Bronchial epithelial cell (primary cell): ENCODE data around the gene NCF2. TPM values are rescaled to one million over a fixed set of nuclear protein-coding genes. Genes with fewer than 3 reads are reported as not detected.

Source experiments
- DNase-seq: peaks from one replicate; pipeline ENCODE4 v3.0.0-alpha.2; 2010; ENCODE audit warnings: low read depth
- FAIRE-seq: peaks from 2 replicates; lab custom pipeline; 2011; peaks lifted over from hg19 to GRCh38; lab: Jason Lieb, UNC
- H3K27me3 ChIP-seq: 2 replicates; pipeline ENCODE4 v1.5.1; 2011; ENCODE audit warnings: low read length; ENCODE audit not compliant: control insufficient read depth, insufficient read depth
- H3K36me3 ChIP-seq: 2 replicates; pipeline ENCODE4 v1.5.1; 2011; ENCODE audit warnings: low read length; ENCODE audit not compliant: control insufficient read depth, insufficient read depth
- H3K4me3 ChIP-seq: 2 replicates; pipeline ENCODE4 v1.5.1; 2011; ENCODE audit warnings: mild to moderate bottlenecking, low read depth, low read length, control low read depth
- CTCF ChIP-seq: IDR thresholded peaks from 2 replicates; pipeline ENCODE4 v1.5.1; 2011; ENCODE audit warnings: mild to moderate bottlenecking, moderate library complexity, low read length, control low read depth, inconsistent platforms; ENCODE audit not compliant: insufficient read depth, severe bottlenecking
- total RNA-seq: library from RNA; depleted of rRNA; stranded (reverse); fragments of >200 nt; gene quantifications from 2 replicates; pipeline ENCODE4 v1.2.1, GENCODE V29; 2014

Gene NCF2
- total RNA-seq, 1 donor from 2014 or later, result 96.4 TPM

DNA sequence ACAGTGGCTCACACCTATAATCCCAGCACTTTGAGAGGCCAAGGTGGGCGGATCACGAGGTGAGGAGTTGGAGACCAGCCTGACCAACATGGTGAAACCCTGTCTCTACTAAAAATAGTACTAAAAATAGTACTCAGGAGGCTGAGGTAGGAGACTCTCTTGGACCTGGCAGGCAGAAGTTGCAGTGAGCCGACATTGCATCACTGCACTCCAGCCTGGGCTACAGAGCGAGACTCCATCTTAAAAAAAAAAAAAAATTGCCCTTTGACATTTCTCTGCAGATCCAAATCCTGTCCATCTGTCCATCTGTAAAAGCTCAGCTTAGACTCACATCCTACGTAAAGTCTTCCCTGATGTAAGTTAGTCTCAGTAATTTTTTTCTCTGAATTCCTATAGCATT is 6.2 kb upstream of the NCF2 start:
- TF ChIP-seq CTCF, result no peak
- H3K4me3 ChIP-seq, result no peak overlapping the region
- DNase-seq (no peak), FAIRE-seq (no peak)
- no peaks in the 10 kb centered on the region for H3K36me3 ChIP-seq
- no peaks in the 10 kb centered on the region for H3K27me3 ChIP-seq

DNA sequence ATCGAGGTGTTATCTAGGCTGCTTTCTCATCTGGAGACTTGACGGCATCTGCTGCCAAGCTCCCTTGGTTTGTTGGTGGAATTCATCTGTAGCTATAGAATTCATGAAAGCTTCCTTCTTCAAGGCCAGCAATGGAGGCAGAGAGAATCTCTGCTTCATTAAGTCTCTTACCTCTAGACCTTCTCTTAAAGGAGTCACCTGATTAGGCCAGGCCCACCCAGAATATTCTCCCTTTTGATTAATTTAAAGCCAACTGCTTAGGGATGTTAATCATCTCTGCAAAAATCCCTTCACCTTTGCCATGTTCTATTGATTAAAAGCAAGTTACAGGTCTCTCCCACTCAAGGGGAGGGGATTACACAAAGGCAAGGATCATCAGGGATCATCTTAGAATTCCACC is 5.3 kb upstream of the NCF2 start:
- Histone ChIP-seq H3K36me3 (no peaks in the 10 kb centered on the region), H3K27me3 (no peaks in the 10 kb centered on the region), H3K4me3 (no peak overlapping the region)
- DNase-seq (no peak), FAIRE-seq (no peak)
- no peak for TF ChIP-seq CTCF

DNA sequence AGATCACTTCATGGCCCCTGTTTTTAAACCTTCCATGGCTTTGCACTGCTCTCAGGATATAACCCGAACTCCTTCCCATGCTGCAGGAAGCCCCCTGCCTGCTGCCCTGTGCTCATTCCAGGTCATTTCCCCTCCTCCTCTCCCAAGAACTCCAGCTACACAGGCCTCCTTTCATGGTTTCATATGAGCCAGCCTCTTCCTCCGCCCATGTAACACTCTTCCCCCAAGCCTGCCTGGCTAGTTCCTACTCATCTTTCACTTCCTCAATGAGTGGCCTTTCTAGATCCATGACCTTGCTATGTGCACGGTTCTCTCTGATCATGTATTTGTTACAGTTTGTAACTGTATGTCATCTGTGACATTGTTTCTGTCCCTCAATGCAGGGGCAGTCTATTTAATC is 3.1 kb upstream of the NCF2 start:
- Histone ChIP-seq H3K36me3 (no peaks in the 10 kb centered on the region), H3K4me3 (no peak overlapping the region), H3K27me3 (no peaks in the 10 kb centered on the region)
- TF ChIP-seq CTCF, result no peak
- no peak for FAIRE-seq
- DNase-seq, result no peak

GRCh38 chr1:183592733-183593132 is 2.5 kb upstream of the NCF2 start:
- no peak for FAIRE-seq
- no peak for TF ChIP-seq CTCF

DNA sequence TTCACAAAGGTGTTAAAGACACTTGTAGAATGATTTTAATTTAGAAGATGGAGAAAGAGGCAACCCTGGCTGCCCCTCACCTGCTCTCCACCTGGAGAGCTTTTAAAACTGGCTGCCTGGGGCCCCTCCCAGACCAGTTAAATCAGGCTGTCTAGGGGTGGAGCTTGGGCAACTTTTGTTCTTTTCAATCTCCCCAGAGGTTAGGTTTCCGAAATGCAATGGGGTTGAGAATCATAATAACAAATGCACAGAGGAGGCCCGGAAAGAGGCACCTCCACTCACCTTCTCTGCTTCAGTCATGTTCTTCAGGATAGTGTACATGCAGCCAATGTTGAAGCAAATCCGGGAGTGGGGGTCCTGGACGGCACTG is 400 bp downstream of the NCF2 start:
- Histone ChIP-seq H3K27me3 (no peaks in the 10 kb centered on the region), H3K36me3 (no peaks in the 10 kb centered on the region), H3K4me3 (no peak overlapping the region)
- DNase-seq, result no peak
- no peak for TF ChIP-seq CTCF
- no peak for FAIRE-seq

More at GRCh38 chr1:183592733-183593132, 2.5 kb upstream of the NCF2 start:
- no peak overlapping the region for H3K4me3 ChIP-seq
- no peak for DNase-seq
- H3K36me3 ChIP-seq, result no peaks in the 10 kb centered on the region
- no peaks in the 10 kb centered on the region for H3K27me3 ChIP-seq

- FAIRE-seq, result no peak
- H3K4me3 ChIP-seq, result no peak overlapping the region
- no peak for TF ChIP-seq CTCF
Observed at GRCh38 chr1:183589384-183589783, 875 bp downstream of the NCF2 start.

More at GRCh38 chr1:183589384-183589783, 875 bp downstream of the NCF2 start:
- H3K36me3 ChIP-seq, result no peaks in the 10 kb centered on the region
- no peak for DNase-seq
- no peaks in the 10 kb centered on the region for H3K27me3 ChIP-seq
